Endothelial cell of umbilical vein (primary cell): ENCODE results near the gene CPNE1. TPM values are rescaled to one million over a fixed set of nuclear protein-coding genes. Genes with fewer than 3 reads are reported as not detected.
A peak's percentile ranks its signal among the peaks of the same experiment; 100 is the strongest.

ENCODE experiments used
- BruUV-seq: library from RNA; stranded (reverse); fragments of 400-500 nt; replicated peaks from 2 replicates; lab custom pipeline; 2021; lab: Mats Ljungman, UMichigan
- CTCF ChIA-PET: fragments of 300-600, 350-600 bp; sonication (Branson Sonifier 250); formaldehyde crosslinking; loops from one replicate; lab custom pipeline; 2021; ENCODE audit warnings: antibody characterized with exemption, inconsistent platforms; lab: Charles Lee
- POLR2A ChIA-PET: fragments of 300-600, 350-600 bp; sonication (Branson Sonifier 250); formaldehyde crosslinking; loops from one replicate; lab custom pipeline; 2021; ENCODE audit warnings: antibody characterized with exemption, inconsistent platforms; lab: Charles Lee
- DNase-seq: peaks from one replicate; pipeline ENCODE4 v3.0.0-alpha.2; 2011; ENCODE audit warnings: low read depth, low spot score
- FAIRE-seq: peaks from 2 replicates; lab custom pipeline; 2011; peaks lifted over from hg19 to GRCh38; lab: Jason Lieb, UNC
- H2AFZ ChIP-seq: 2 replicates; pipeline ENCODE4 v1.6.0; 2012; ENCODE audit warnings: low read depth, low read length, control low read depth, inconsistent platforms
- H3K27ac ChIP-seq: 2 replicates; pipeline ENCODE4 v1.5.1; 2011; ENCODE audit warnings: low read depth, mild to moderate bottlenecking, control low read depth, low read length, moderate library complexity; ENCODE audit not compliant: insufficient read depth
- H3K27me3 ChIP-seq, 2 experiments: 2 replicates each; pipeline versions ENCODE4 v1.6.0 to v1.6.1; 2011; ENCODE audit warnings: low read length in 2 of 2, mixed read lengths in 1 of 2; ENCODE audit not compliant: control insufficient read depth in 2 of 2, insufficient read depth in 2 of 2
- H3K36me3 ChIP-seq, 2 experiments: 2 replicates in 1 of 2; 3 replicates in 1 of 2; pipeline ENCODE4 v1.5.1; 2011; ENCODE audit warnings: low read length in 2 of 2, mild to moderate bottlenecking in 1 of 2, moderate library complexity in 1 of 2; ENCODE audit not compliant: control insufficient read depth in 2 of 2, insufficient read depth in 2 of 2; ENCODE audit errors: extremely low read depth in 1 of 2
- H3K4me1 ChIP-seq: 3 replicates; pipeline ENCODE4 v1.5.1; 2011; ENCODE audit warnings: mild to moderate bottlenecking, low read length; ENCODE audit not compliant: control insufficient read depth, insufficient read depth; ENCODE audit errors: extremely low read depth
- H3K4me2 ChIP-seq: 2 replicates; pipeline ENCODE4 v1.6.1; 2011; ENCODE audit warnings: low read length, control low read depth, mixed read lengths; ENCODE audit not compliant: insufficient read depth
- H3K4me3 ChIP-seq, 3 experiments: fragments of 200-600 bp in 1 of 3; sonication (generic), shearing (Covaris generic) in 1 of 3; replicated peaks in 1 of 3; 2 replicates each; pipeline ENCODE4 v1.5.1; 2011 to 2016; ENCODE audit warnings: control low read depth in 3 of 3, low read length in 3 of 3, mild to moderate bottlenecking in 2 of 3, inconsistent platforms in 1 of 3, low read depth in 1 of 3, moderate library complexity in 1 of 3; ENCODE audit not compliant: insufficient read depth in 1 of 3
- H3K79me2 ChIP-seq: 2 replicates; pipeline ENCODE4 v1.6.0; 2012; ENCODE audit warnings: low read length, inconsistent platforms; ENCODE audit not compliant: control insufficient read depth, insufficient read depth
- H3K9ac ChIP-seq: replicated peaks from 2 replicates; pipeline ENCODE3; 2011; ENCODE audit warnings: low read length, control low read depth; ENCODE audit not compliant: insufficient read depth; ENCODE audit errors: extremely low read depth
- H3K9me1 ChIP-seq: replicated peaks from 3 replicates; pipeline ENCODE4 v1.6.0; 2011; ENCODE audit warnings: mild to moderate bottlenecking, low read length; ENCODE audit not compliant: control insufficient read depth, insufficient read depth; ENCODE audit errors: extremely low read depth
- H3K9me3 ChIP-seq: replicated peaks from 2 replicates; pipeline ENCODE4 v1.5.1; 2012; ENCODE audit warnings: low read length, inconsistent platforms; ENCODE audit not compliant: control insufficient read depth, insufficient read depth
- H4K20me1 ChIP-seq: replicated peaks from 2 replicates; pipeline ENCODE3; 2011; ENCODE audit warnings: mild to moderate bottlenecking, low read length; ENCODE audit not compliant: control insufficient read depth, insufficient read depth; ENCODE audit errors: extremely low read depth
- EZH2 ChIP-seq: IDR thresholded peaks from 2 replicates; pipeline ENCODE4 v1.6.1; 2012; ENCODE audit warnings: borderline replicate concordance, low read depth, mild to moderate bottlenecking, moderate library complexity, low read length, inconsistent platforms; ENCODE audit not compliant: severe bottlenecking
- FOS ChIP-seq: IDR thresholded peaks from 2 replicates; pipeline ENCODE4 v1.6.1; 2011; ENCODE audit warnings: mild to moderate bottlenecking, low read length, moderate library complexity, borderline replicate concordance; ENCODE audit not compliant: insufficient read depth
- GATA2 ChIP-seq: IDR thresholded peaks from 2 replicates; pipeline ENCODE4 v1.7.0; 2011; ENCODE audit warnings: low read depth, mild to moderate bottlenecking, moderate library complexity, mixed read lengths, low read length; ENCODE audit not compliant: insufficient read length, insufficient read depth
- JUN ChIP-seq: IDR thresholded peaks from 2 replicates; pipeline ENCODE4 v1.6.1; 2011; ENCODE audit warnings: borderline replicate concordance, low read depth; ENCODE audit not compliant: insufficient read length, insufficient read depth
- MYC ChIP-seq: IDR thresholded peaks from one replicate; pipeline ENCODE4 v1.6.1; 2011; ENCODE audit warnings: mild to moderate bottlenecking, low read depth, low read length
- POLR2A ChIP-seq: IDR thresholded peaks from 2 replicates; pipeline ENCODE4 v1.6.1; 2012; ENCODE audit warnings: low read depth, mild to moderate bottlenecking, control low read depth, low read length
- POLR2AphosphoS5 ChIP-seq: IDR thresholded peaks from 2 replicates; pipeline ENCODE4 v1.6.1; 2012; ENCODE audit warnings: low read depth, mild to moderate bottlenecking, control low read depth, low read length, moderate library complexity; ENCODE audit not compliant: insufficient read depth
- dilution Hi-C: fragments of 300-500 bp; cut with MboI; formaldehyde crosslinking; loops from one replicate; pipeline ENCODE4 v1.15.0; 2019; ENCODE audit warnings: low sequenced_read_pairs; ENCODE audit not compliant: extremely low pct_ligation_motif_present
- intact Hi-C: fragments of 100-400 bp; cut with micrococcal nuclease; formaldehyde crosslinking; loops from one replicate; pipeline ENCODE4 v1.10.0; 2022
- polyA plus RNA-seq, 4 experiments: library from polyadenylated mRNA; depleted of rRNA in 3 of 4; stranded (reverse) in 3 of 4; unstranded in 1 of 4; fragments of >200 nt; gene quantifications; 2 replicates each; pipeline versions ENCODE4 v1.2.1 to v1.2.3, GENCODE V29; 2011 to 2012; ENCODE audit warnings: missing spikeins in 1 of 4
- total RNA-seq: library from RNA; stranded (reverse); gene quantifications from 2 replicates; pipeline ENCODE4 v1.2.3, GENCODE V29; 2021
- TF ChIP-seq, protein P1 (sequence below): IDR thresholded peaks from 2 replicates; pipeline ENCODE4 v1.6.1; 2011; ENCODE audit not compliant: insufficient read depth, insufficient read length
- TF ChIP-seq, protein P2 (sequence below), 2 donors: IDR thresholded peaks; 1 replicate in 1 of 2; 2 replicates in 1 of 2; pipeline ENCODE4 v1.5.1; 2011; ENCODE audit warnings: low read length in 2 of 2, mild to moderate bottlenecking in 2 of 2, moderate library complexity in 2 of 2, control low read depth in 1 of 2, inconsistent platforms in 1 of 2, low read depth in 1 of 2; ENCODE audit not compliant: insufficient read depth in 1 of 2; ENCODE audit errors: extremely low read depth in 1 of 2

The CPNE1 gene
- total and polyA plus RNA-seq, 2 donors (not counting 3 experiments of a cell fraction or from before 2014, with no cell fraction given) = 244 to 316 TPM

DNA sequence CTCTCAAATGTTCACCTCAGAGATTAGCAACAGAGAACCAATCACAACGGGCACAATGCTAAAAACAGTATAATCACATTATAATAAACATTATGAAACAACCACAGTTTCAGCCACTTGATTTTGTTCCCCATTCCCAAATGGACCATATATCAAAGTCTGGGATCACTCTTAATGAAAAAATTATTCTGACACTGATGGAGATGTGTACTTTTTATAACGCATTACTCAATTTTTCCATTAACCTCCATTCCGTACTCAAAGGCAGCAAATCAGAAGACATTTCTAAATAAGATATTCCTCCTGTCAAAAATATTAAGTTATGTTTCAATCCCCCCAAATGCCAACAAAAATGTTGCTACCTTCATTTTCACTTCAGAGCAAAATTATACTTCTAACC, 2.8 kb downstream of the CPNE1 start:
- Histone ChIP-seq H3K79me2 (peaks cover 75% of the 10 kb centered on the region), H4K20me1 (peaks cover 18% of the 10 kb centered on the region), H3K27me3 (no peaks in the 10 kb centered on the region), H3K9me1 (no peaks in the 10 kb centered on the region), H3K4me3 (peak overlapping the region in 1 of 3 experiments; percentile 81), H3K27ac (no peak overlapping the region), H3K9ac (peak overlapping the region; percentile 34), H3K4me1 (peaks cover 19% of the 10 kb centered on the region), H3K9me3 (no peaks in the 10 kb centered on the region), H3K4me2 (peak overlapping the region; percentile 77), H2AFZ (no peak overlapping the region), H3K36me3 (peaks cover 0 to 5% of the 10 kb centered on the region in 2 experiments)
- no TSS peak for BruUV-seq
- intact Hi-C loops (loop anchor here (5.0 kb wide), 1 partner anchor 80 kb away; the partner anchor contains the start of gene RBM39), dilution Hi-C loops (no loop called here)
- TF ChIP-seq FOS (no peak), POLR2AphosphoS5 (no peak), EZH2 (no peak), MYC (no peak), GATA2 (no peak), JUN (no peak), POLR2A (no peak)
- TF ChIP-seq, protein P1, sequence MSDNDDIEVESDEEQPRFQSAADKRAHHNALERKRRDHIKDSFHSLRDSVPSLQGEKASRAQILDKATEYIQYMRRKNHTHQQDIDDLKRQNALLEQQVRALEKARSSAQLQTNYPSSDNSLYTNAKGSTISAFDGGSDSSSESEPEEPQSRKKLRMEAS = no peak
- TF ChIP-seq, protein P2, sequence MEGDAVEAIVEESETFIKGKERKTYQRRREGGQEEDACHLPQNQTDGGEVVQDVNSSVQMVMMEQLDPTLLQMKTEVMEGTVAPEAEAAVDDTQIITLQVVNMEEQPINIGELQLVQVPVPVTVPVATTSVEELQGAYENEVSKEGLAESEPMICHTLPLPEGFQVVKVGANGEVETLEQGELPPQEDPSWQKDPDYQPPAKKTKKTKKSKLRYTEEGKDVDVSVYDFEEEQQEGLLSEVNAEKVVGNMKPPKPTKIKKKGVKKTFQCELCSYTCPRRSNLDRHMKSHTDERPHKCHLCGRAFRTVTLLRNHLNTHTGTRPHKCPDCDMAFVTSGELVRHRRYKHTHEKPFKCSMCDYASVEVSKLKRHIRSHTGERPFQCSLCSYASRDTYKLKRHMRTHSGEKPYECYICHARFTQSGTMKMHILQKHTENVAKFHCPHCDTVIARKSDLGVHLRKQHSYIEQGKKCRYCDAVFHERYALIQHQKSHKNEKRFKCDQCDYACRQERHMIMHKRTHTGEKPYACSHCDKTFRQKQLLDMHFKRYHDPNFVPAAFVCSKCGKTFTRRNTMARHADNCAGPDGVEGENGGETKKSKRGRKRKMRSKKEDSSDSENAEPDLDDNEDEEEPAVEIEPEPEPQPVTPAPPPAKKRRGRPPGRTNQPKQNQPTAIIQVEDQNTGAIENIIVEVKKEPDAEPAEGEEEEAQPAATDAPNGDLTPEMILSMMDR (IDR thresholded peaks at IDR 0.05; ENCODE audit: extremely low read depth in 1 of 2, insufficient read depth in 1 of 2, low read depth in 1 of 2, low read length in 2 of 2) = no peak
- ChIA-PET POLR2A (interaction anchor here (1.1 kb wide), 1 partner anchor 38 kb away, joined by 3 read pairs; the partner anchor contains the start of genes NFS1 and ROMO1), CTCF (interaction anchor here (1.2 to 2.1 kb wide), 2 partner anchors 10 to 43 kb away, joined by 3 to 8 read pairs; no protein-coding TSS in a partner anchor)
- DNase-seq = peak; percentile 43
- FAIRE-seq = no peak
